ENCODE measurements around the gene TP63. TPM values are rescaled to one million over a fixed set of nuclear protein-coding genes. Genes with fewer than 3 reads are reported as not detected.

The TP63 gene
- total RNA-seq, 2 donors from 2014 or later: not detected

DNA sequence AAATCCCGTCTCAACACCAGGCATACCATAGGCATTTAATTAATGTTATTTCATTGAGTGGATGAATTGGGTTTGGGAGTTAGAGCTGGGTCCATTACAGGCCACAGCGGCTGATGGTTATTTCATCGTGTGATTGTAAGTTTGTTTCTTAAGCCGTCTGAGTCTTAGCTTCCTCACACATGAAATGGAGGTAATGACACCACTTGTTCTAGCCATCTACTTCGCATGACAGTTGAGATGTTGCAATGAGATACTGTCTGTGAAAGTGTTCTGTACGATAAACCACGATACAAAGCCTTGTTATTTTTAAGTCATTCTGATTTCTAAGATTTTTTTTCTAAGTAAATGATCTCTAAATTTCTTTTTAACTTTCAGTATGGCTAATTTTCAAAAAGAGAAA lies 8.6 kb upstream of the TP63 start:
- Mint-ChIP-seq H3K27ac (no peak overlapping the region), H3K36me3 (ENCODE audit: low read depth) (no peaks in the 10 kb centered on the region), H3K4me1 (no peaks in the 10 kb centered on the region), H3K27me3 (ENCODE audit: insufficient read depth) (no peaks in the 10 kb centered on the region), H3K9me3 (no peaks in the 10 kb centered on the region), H3K4me3 (no peak overlapping the region)
- WGBS, 2 experiments (ENCODE audit: insufficient coverage in 1 of 2, insufficient read length in 1 of 2): 87% methylated on average over 6 of the region's 7 CpGs; no CpG with 5 or more reads in 1 of the 2 experiments
- TF ChIP-seq, protein P1, sequence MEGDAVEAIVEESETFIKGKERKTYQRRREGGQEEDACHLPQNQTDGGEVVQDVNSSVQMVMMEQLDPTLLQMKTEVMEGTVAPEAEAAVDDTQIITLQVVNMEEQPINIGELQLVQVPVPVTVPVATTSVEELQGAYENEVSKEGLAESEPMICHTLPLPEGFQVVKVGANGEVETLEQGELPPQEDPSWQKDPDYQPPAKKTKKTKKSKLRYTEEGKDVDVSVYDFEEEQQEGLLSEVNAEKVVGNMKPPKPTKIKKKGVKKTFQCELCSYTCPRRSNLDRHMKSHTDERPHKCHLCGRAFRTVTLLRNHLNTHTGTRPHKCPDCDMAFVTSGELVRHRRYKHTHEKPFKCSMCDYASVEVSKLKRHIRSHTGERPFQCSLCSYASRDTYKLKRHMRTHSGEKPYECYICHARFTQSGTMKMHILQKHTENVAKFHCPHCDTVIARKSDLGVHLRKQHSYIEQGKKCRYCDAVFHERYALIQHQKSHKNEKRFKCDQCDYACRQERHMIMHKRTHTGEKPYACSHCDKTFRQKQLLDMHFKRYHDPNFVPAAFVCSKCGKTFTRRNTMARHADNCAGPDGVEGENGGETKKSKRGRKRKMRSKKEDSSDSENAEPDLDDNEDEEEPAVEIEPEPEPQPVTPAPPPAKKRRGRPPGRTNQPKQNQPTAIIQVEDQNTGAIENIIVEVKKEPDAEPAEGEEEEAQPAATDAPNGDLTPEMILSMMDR (conservative IDR thresholded peaks at IDR 0.05): no peak
- no peaks in the 10 kb centered on the region for H3K36me3 ChIP-seq (ENCODE audit: control insufficient read depth, insufficient read depth, low read length)
- H3K9me3 ChIP-seq (ENCODE audit: control insufficient read depth, low read length): no peaks in the 10 kb centered on the region
- H3K4me1 ChIP-seq (ENCODE audit: control insufficient read depth, insufficient read depth, low read length): no peaks in the 10 kb centered on the region
- no peak overlapping the region for H3K9ac ChIP-seq (ENCODE audit: extremely low read depth, low read length, poor library complexity, severe bottlenecking)
- no peak overlapping the region for H3K27ac ChIP-seq (ENCODE audit: low read depth, low read length)
- no peak for DNase-seq
- no peak overlapping the region for H3K4me3 ChIP-seq (ENCODE audit: low read length)
- H3K27me3 ChIP-seq (ENCODE audit: control insufficient read depth, insufficient read depth, low read length, poor library complexity, severe bottlenecking): no peaks in the 10 kb centered on the region

DNA sequence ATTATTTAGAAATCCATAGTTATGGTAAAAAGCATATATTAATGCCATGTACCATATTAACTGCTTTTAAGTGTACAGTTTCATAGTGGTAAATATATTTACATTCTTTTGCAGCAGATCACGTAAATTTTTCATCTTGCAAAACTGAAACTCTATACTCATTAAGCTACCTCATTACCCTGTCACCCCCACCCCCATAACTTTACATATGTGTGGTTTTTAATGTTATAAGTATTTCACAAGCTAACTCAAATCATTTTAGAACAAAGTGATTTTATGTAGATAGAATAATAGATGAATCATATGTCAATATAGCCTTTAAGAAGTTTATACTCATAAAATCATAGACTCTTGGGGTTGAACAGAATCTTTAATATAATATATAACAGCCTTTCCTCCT lies 7.1 kb upstream of the TP63 start:
- no peak overlapping the region for H3K4me3 ChIP-seq (ENCODE audit: low read length)
- Mint-ChIP-seq H3K27ac (no peak overlapping the region), H3K4me3 (no peak overlapping the region), H3K36me3 (ENCODE audit: low read depth) (no peaks in the 10 kb centered on the region), H3K9me3 (no peaks in the 10 kb centered on the region), H3K4me1 (no peaks in the 10 kb centered on the region), H3K27me3 (ENCODE audit: insufficient read depth) (no peaks in the 10 kb centered on the region)
- no peaks in the 10 kb centered on the region for H3K36me3 ChIP-seq (ENCODE audit: control insufficient read depth, insufficient read depth, low read length)
- H3K9me3 ChIP-seq (ENCODE audit: control insufficient read depth, low read length): no peaks in the 10 kb centered on the region
- TF ChIP-seq, protein P1 (conservative IDR thresholded peaks at IDR 0.05): no peak
- no peak overlapping the region for H3K27ac ChIP-seq (ENCODE audit: low read depth, low read length)
- H3K4me1 ChIP-seq (ENCODE audit: control insufficient read depth, insufficient read depth, low read length): no peaks in the 10 kb centered on the region
- no peak overlapping the region for H3K9ac ChIP-seq (ENCODE audit: extremely low read depth, low read length, poor library complexity, severe bottlenecking)
- no peak for DNase-seq
- H3K27me3 ChIP-seq (ENCODE audit: control insufficient read depth, insufficient read depth, low read length, poor library complexity, severe bottlenecking): no peaks in the 10 kb centered on the region
- no CpG with 5 or more reads among the region's 1 CpG for WGBS, 2 experiments (ENCODE audit: insufficient coverage in 1 of 2, insufficient read length in 1 of 2)

GRCh38 chr3:189625071-189625470 lies 6.1 kb upstream of the TP63 start:
- WGBS, 2 experiments (ENCODE audit: insufficient coverage in 1 of 2, insufficient read length in 1 of 2): 81 to 93% methylated on average over 2 to 3 of the region's 3 CpGs
- no peaks in the 10 kb centered on the region for H3K27me3 Mint-ChIP-seq (ENCODE audit: insufficient read depth)
- DNase-seq: no peak
- H3K4me1 ChIP-seq (ENCODE audit: control insufficient read depth, insufficient read depth, low read length): no peaks in the 10 kb centered on the region
- no peak overlapping the region for H3K27ac ChIP-seq (ENCODE audit: low read depth, low read length)
- H3K4me3 ChIP-seq (ENCODE audit: low read length): no peak overlapping the region
- no peaks in the 10 kb centered on the region for H3K27me3 ChIP-seq (ENCODE audit: control insufficient read depth, insufficient read depth, low read length, poor library complexity, severe bottlenecking)
- no peaks in the 10 kb centered on the region for H3K9me3 Mint-ChIP-seq
- TF ChIP-seq, protein P1 (conservative IDR thresholded peaks at IDR 0.05): no peak
- H3K4me3 Mint-ChIP-seq: no peak overlapping the region
- no peak overlapping the region for H3K27ac Mint-ChIP-seq
- H3K9me3 ChIP-seq (ENCODE audit: control insufficient read depth, low read length): no peaks in the 10 kb centered on the region
- no peak overlapping the region for H3K9ac ChIP-seq (ENCODE audit: extremely low read depth, low read length, poor library complexity, severe bottlenecking)
- H3K4me1 Mint-ChIP-seq: no peaks in the 10 kb centered on the region
- H3K36me3 Mint-ChIP-seq (ENCODE audit: low read depth): no peaks in the 10 kb centered on the region
- no peaks in the 10 kb centered on the region for H3K36me3 ChIP-seq (ENCODE audit: control insufficient read depth, insufficient read depth, low read length)
